Progenitor cell of endocrine pancreas (in vitro differentiated cells): Measurements from ENCODE around the gene PPFIA1. TPM values are rescaled to one million over a fixed set of nuclear protein-coding genes. Genes with fewer than 3 reads are reported as not detected.
"Not testable (repeated sequence)": the region's sequence is repeated elsewhere in the genome, so short reads cannot be mapped to it uniquely, and the experiment has no call there.

Experiments used
- DNase-seq: peaks from one replicate; pipeline ENCODE4 v3.0.0; 2021; ENCODE audit warnings: low spot score; ENCODE audit not compliant: unreplicated experiment
- H3K27ac Mint-ChIP-seq: 2 replicates; pipeline ENCODE4 v1.8.0; 2021; ENCODE audit warnings: mild to moderate bottlenecking, moderate library complexity, mixed read lengths
- H3K27me3 Mint-ChIP-seq: 2 replicates; pipeline ENCODE4 v1.8.0; 2021; ENCODE audit warnings: mixed read lengths
- H3K36me3 Mint-ChIP-seq: 2 replicates; pipeline ENCODE4 v1.8.0; 2022; ENCODE audit warnings: mixed read lengths; ENCODE audit not compliant: insufficient read depth
- H3K4me1 Mint-ChIP-seq: 2 replicates; pipeline ENCODE4 v1.8.0; 2021; ENCODE audit warnings: low read depth, mixed read lengths
- H3K4me3 Mint-ChIP-seq: 2 replicates; pipeline ENCODE4 v1.8.0; 2021; ENCODE audit warnings: low read depth, mild to moderate bottlenecking, moderate library complexity, mixed read lengths
- H3K9me3 Mint-ChIP-seq: 2 replicates; pipeline ENCODE4 v1.8.0; 2021; ENCODE audit warnings: low read depth, mixed read lengths
- CTCF ChIP-seq: fragments of 200-600 bp; sonication (generic); IDR thresholded peaks from one replicate; pipeline ENCODE4 v1.5.0; 2021; ENCODE audit warnings: antibody characterized with exemption, mild to moderate bottlenecking; ENCODE audit not compliant: unreplicated experiment
- total RNA-seq: library from RNA; stranded (reverse); gene quantifications from 2 replicates; pipeline ENCODE4 v1.2.1, GENCODE V29; 2021

Gene PPFIA1
- total RNA-seq, 1 donor from 2014 or later: 70.8 TPM

- H3K36me3 Mint-ChIP-seq: peaks cover 15% of the 10 kb centered on the region
- TF ChIP-seq CTCF: no peak
- DNase-seq: no peak
- H3K4me1 Mint-ChIP-seq: peaks cover 2% of the 10 kb centered on the region
- no peaks in the 10 kb centered on the region for H3K27me3 Mint-ChIP-seq
- no peak overlapping the region for H3K4me3 Mint-ChIP-seq
- H3K9me3 Mint-ChIP-seq: no peaks in the 10 kb centered on the region
- H3K27ac Mint-ChIP-seq: peak overlapping the region; percentile 41
Measured at GRCh38 chr11:70405679-70406395, 135.3 kb downstream of the PPFIA1 start.

DNA sequence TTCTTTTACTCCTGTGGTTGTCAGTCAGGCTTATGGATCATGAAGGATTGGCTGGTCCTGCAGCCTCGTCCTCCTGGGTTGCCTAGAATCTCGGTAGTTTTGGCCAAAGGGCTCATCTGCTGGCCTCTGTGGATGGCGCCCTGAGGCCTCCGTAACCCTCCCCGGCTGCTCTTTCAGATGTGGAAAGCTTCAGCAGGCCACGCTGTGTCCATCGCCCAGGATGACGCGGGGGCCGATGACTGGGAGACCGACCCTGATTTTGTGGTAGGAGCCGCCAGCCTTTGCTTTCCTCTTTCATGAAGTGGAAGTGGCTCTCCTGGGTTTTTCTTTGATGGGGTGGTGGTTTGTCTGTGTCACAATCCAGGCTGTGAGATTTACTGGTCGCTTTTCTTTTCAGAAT is 136.6 kb downstream of the PPFIA1 start:
- Mint-ChIP-seq H3K27me3 (no peaks in the 10 kb centered on the region), H3K27ac (no peak overlapping the region), H3K4me3 (no peak overlapping the region), H3K4me1 (peaks cover 1% of the 10 kb centered on the region), H3K9me3 (no peaks in the 10 kb centered on the region), H3K36me3 (peaks cover 22% of the 10 kb centered on the region)
- no peak for TF ChIP-seq CTCF
- DNase-seq: no peak

GRCh38 chr11:70407814-70408213 is 137.3 kb downstream of the PPFIA1 start:
- Mint-ChIP-seq H3K36me3 (peaks cover 26% of the 10 kb centered on the region), H3K9me3 (no peaks in the 10 kb centered on the region), H3K4me1 (peaks cover 1% of the 10 kb centered on the region), H3K27ac (no peak overlapping the region), H3K27me3 (no peaks in the 10 kb centered on the region), H3K4me3 (no peak overlapping the region)
- DNase-seq: no peak
- no peak for TF ChIP-seq CTCF

DNA sequence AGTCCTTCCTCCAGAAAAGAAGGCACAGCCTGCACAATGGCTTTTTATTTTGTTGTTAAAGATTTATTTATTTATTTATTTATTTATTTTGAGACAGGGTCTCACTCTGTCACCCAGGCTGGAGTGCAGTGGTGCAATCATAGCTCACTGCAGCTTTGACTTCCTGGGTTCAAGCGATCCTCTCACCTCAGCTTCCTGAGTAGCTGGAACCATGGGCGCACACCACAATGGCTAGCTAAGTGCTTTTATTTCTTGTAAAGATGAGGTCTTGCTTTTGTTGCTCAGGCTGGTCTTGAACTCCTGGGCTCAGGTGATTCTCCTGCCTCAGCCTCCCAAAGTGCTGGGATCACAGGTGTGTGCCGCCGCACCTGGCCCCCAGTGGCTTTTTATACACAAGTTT is 137.8 kb downstream of the PPFIA1 start:
- H3K27ac Mint-ChIP-seq, DNase-seq, H3K4me3 Mint-ChIP-seq, H3K9me3 Mint-ChIP-seq, H3K4me1 Mint-ChIP-seq, H3K27me3 Mint-ChIP-seq: not testable (repeated sequence)
- peaks cover 27% of the 10 kb centered on the region for H3K36me3 Mint-ChIP-seq

DNA sequence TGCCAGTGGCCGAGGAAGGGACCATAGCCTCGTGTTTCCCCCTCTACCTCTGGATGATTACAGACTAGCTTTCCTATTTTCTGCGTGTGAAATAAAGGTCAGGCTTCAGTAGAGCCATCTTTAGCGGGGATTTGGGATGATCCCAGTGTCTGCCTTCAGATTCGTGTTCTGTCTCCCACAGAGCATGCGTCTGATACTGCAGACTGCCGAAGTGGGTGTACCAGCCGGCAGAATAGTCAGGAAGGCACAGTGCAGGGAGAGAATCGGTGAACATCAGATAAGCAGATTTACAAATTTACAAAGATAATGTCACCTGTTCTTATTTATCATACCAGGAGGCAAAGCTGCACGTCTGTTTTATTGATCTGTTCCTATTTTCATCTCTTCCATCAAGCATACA is 138.9 kb downstream of the PPFIA1 start:
- Mint-ChIP-seq H3K36me3 (peaks cover 29% of the 10 kb centered on the region), H3K9me3 (no peaks in the 10 kb centered on the region), H3K4me3 (no peak overlapping the region), H3K4me1 (no peaks in the 10 kb centered on the region), H3K27ac (no peak overlapping the region), H3K27me3 (no peaks in the 10 kb centered on the region)
- DNase-seq: no peak
- TF ChIP-seq CTCF: no peak

DNA sequence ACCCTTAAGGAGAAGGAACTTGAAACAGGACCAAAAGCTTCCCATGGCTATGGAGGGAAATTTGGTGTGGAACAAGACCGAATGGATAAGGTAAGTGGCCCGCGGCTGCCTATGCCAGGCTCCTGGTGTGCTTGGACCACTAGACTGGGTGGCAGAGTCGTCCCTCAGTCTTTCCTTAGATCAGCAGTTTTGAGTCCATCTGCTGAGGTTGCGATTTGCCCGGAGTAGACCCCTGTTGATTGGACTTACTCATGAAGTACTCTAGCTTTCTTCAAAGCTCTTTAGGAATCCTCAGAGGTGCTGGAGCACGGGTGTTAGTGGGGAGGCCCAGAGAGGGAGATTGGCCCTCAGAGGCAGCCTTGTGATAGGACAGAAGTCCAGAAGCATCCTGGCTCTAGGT is 139.4 kb downstream of the PPFIA1 start:
- Mint-ChIP-seq H3K4me1 (no peaks in the 10 kb centered on the region), H3K27ac (no peak overlapping the region), H3K9me3 (no peaks in the 10 kb centered on the region), H3K36me3 (peaks cover 31% of the 10 kb centered on the region), H3K27me3 (no peaks in the 10 kb centered on the region), H3K4me3 (no peak overlapping the region)
- DNase-seq: no peak
- TF ChIP-seq CTCF: no peak
